SHP77 (cell line): Measurements from ENCODE around the gene PLA2R1.

Source experiments
- DNase-seq, 2 experiments: peaks; one replicate each; lab custom pipeline; 2025; lab: John Stamatoyannopoulos, UW

Gene PLA2R1

DNA sequence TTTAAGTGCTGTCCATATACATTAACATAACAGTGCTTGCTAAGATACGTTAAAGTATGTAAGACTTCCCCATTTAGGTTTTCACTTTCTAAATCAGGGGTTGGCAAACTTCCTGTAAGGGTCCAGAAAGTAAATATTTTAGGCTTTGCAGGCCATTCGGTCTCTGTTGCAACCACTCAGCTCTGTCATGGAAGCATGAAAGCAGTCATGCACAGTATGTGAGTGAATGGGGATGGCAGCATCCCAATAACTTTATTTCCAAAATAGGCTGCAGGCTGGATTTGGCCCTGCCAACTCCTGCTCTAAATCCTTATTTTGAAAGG, 128.7 kb downstream of the PLA2R1 start:
- DNase-seq, result no peak

DNA sequence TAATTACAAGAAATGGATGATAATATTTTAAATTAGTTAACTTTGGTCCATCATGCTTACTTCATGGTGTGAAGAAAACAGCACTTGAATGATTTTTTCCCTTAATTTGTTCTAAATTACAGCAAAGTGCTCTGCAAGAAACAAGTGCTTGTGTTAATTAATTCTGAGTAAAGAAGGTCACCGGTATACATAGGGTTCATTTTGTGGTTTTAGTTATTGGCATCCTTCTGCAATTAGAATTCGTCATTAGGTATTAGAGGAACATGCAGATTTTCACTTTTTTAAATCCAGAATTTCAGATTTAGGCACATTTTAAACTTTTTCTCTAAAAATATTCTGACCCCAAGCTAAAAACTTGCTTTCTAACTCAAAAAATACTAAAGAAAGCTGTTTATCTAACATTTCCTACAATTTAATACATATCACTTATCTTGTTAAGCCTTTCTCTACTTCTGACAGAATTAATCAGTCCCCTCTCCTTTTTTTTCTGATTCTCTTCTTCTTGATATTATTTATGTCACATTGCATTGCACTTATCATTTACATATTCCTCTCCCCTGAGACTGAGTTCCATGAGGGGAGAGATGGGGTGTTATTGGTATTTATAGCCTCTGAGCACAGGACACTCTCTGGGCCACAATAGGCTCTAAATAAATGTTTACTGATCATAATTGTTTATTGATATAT, 129.2 kb downstream of the PLA2R1 start:
- DNase-seq, result no peak

DNA sequence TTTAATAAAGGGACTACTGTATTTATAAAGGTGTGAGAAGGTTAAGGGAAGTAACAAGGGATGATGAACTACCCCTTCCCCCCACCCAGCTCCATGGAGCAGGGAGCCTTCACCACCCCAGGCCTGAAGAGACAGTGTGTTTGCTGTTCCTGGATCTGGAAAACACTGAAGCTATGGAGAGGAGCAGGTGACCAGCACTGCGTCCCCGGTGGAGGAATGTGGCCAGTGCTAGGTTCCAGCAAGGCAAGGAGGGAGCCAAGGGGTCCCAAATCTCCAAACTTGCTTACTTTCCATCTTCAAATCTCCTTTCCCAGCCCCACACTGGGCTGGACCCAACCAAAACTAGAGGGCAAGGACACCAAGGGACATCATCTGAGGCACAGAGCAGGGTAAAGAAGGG, 135.7 kb downstream of the PLA2R1 start:
- DNase-seq, result no peak

DNA sequence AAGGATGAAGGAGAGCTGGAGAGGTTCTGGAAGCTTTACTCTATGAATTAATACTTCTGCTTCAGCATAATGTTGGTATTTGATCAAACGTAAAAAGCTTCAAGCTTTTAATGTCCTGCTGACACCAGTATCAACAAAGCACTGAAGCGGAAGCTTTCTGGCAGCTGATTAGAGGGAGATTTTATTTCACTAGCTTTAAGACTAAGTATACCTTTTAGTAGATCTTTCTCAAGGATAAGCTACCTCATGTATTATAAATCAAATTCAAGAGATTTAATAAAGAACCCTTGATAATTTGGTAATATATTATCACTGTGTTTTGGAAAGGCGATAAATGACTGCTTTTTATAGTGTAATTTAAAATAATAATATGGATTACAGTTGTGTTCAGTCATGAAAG, 136.4 kb downstream of the PLA2R1 start:
- no peak for DNase-seq

DNA sequence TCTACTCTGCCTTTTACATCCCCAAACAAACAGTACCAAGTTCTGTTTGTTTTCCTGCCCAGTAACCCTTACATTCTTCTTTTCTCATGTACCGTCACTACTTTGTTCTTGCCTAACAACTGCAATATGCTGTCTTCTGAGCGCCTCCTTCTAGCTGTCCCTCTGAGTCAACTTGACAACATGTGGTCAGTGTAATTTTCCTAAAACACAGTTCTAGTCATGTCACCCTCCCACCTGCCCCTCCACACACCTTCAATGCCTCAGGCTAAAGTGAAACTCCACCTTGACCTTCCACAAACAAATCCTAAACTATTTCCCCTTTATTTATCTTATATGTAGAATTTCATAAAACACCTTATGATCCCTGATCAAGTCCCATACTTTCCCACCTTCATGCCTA, 139.9 kb downstream of the PLA2R1 start:
- DNase-seq, result no peak

DNA sequence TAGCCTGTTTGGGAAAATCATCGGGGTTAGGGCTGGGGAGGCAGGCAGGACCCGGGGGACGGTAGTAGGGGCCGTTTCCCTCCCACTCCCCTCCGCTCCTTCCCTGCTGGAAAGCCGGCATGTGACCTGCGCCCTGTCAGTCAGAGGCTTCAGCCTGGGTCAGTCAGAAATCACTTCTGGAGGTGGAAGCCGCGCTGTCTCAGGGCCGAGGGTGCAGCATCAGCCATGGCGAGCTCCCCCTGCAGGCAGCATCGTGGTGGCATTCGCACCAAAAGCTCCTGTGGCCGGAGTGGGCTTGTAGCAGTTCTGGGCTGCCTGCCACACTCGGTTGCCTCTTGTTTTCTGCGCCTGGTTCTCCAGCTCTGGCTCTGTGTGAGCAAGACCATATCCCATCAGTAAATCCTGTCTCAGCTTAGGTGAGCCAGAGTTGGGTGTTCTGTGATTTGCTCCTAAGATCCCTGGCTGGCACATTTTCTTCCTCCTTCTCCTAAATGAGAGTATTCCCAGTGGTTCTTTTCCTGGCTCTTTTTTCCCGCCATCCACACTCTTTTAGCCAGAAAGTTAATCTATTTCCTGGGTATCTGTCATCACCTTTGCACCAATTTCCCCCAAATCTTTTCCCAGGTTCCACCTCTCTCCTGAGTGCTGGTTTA, 140.5 kb downstream of the PLA2R1 start:
- DNase-seq, result peak; percentile 1 to 44

DNA sequence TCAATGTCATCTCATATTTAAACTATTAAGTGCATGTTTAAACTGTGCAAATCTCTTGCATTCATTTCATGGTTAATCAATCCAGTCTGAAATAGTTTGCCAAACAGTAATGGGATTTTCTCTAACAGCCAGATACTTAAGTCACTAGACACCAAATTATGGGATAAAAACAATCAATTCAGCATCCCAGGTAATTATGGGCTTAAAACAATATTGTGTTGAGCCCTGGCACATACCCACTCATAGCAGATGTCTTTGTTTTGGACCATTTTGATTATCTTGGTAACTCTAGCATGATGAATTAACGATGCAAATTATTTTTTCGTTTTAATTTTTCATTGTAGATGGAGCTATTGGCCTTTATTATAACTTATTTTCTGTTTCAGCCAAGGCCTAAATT, 145.9 kb downstream of the PLA2R1 start:
- no peak for DNase-seq

DNA sequence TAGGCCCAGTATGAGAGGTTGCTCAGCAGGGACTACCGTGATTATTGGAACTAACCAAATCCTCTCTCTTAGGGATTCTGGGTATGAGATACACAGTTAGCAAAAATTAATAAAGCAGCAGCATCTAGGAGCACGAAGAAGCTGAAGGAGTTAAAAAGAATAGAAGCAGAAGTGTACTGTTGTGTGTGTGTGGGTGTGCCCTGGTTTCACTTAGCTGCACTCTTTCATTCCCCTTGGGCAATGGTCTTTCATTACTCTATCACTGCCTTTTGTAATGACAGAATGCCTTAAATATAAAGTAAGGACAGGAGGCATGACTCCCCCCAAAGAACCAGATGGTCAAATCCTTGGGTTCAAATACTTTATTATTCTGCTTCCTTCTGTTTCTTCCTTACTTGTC, 148.5 kb downstream of the PLA2R1 start:
- no peak for DNase-seq

DNA sequence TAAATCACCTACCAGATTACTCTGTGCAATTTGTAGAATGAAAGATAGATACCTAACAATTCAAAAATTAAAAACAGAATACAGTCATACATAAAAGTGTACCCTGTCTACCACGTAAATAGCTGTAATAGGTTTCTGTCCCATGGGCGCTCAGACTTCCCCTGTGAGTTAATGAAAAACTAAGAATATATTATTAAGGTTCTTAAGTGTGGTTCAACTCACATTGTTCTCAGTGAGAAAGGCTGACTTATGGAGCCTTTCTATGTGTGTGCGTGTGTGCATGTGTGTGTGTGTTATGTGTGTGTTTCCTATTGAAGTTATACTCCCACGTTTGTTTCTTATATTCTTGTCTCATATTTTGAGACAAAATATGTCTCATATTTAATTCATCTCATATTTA, 149.8 kb downstream of the PLA2R1 start:
- no peak for DNase-seq

DNA sequence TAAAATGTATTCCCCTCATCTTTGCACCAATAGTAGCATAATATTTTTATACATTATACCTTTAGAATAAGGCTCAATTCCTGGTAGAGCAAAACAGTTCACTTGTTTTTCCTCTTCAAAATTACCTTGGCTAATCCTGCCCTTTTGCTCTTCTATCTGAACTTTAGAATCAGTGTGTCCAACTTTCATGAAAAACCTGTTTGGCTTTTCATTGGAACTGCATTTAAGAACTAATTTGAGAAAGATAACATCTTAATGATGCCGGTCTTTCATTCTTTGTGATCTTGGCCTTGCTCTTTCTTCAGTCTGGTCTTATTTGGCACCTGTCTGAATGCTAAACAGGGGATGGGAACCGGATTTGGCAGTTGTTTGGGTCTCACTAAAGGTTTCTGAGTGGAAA, 151.5 kb downstream of the PLA2R1 start:
- no peak for DNase-seq

DNA sequence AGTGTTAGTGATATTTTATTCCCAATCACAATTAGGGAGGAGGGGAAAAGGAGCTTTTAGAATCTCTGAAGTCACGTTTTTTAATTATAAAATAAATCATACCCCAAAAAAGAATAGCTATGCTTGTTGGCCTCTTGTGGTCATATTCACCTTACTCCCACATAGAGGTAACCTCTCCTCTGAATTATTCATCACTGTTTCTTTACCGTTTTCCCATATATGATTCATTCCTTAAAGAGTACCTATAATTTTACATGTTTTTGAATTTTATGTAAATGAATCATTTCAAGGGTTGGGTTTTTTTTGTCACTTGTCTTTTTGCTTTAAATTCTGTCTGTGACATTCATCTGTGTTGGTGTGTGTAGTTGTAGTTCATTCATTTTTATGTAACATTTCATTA, 153.8 kb downstream of the PLA2R1 start:
- DNase-seq, result no peak

DNA sequence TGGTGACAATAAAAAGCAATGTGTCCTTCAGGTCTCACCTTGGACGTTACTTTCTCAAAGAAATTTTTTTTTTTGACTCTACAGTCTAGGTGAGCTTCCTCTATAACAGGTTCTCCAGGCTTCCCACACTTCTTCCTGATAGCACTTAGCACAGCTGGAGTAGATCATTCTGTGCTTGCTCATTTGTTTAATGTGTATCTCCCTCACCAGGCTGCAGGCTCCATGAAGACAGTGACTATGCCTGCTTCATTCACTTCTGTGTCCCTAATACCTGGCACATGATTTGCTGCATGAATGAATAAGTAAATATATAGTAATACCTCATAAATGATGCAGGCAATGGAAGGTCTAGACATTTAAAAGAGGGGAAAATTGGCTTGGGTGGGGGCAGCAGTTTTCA, 154.5 kb downstream of the PLA2R1 start:
- DNase-seq, result no peak

DNA sequence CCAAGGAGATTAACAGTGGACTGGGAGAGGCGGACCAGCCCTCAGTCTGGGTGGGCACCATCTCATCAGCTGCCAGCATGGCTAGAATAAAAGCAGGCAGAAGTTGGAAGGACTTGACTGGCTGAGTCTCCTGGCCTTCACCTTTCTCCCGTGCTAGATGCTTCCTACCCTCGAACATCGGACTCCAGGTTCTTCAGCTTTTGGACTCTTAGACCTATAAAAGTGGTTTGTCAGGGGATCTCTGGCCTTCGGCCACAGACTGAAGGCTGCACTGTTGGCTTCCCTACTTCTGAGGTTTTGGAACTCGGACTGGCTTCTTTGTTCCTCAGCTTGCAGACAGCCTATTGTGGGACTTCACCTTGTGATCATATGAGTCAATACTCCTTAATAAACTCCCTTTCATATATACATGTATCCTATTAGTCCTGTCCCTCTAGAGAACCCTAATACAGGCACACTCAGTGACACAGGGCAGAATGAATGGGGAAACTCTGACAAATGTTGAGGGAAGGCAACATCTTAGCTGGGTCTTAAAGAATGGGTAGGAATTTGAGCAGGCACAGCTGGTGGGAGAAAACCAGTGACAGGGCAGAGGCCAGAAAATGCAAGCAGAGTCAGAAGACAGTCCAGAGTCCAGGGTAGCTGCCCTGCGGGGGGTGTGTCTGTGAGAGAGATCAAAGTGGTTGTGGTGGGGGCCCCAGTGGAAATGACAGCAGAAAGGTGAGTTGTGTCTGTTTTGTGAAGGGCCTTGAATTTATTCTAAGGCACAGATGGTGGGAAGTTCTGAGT, 156.3 kb downstream of the PLA2R1 start:
- DNase-seq, result no peak

DNA sequence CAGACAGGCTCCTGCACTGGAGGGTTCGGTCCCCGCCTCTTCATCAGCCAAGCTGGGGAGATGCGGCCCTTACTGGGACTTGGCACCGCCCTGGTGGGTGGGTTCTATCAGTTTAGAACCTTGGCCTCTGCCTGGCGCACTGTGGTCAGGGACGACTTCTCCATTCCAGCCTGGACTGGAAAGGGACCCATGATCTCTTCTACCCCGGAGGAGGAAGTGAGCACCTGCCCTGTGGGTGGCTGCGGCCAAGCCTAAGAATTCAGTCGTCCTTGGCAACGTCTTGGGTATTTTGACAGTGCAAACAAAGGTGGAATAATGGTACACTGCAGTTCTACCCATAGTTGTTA, 157.5 kb downstream of the PLA2R1 start:
- DNase-seq, result no peak

DNA sequence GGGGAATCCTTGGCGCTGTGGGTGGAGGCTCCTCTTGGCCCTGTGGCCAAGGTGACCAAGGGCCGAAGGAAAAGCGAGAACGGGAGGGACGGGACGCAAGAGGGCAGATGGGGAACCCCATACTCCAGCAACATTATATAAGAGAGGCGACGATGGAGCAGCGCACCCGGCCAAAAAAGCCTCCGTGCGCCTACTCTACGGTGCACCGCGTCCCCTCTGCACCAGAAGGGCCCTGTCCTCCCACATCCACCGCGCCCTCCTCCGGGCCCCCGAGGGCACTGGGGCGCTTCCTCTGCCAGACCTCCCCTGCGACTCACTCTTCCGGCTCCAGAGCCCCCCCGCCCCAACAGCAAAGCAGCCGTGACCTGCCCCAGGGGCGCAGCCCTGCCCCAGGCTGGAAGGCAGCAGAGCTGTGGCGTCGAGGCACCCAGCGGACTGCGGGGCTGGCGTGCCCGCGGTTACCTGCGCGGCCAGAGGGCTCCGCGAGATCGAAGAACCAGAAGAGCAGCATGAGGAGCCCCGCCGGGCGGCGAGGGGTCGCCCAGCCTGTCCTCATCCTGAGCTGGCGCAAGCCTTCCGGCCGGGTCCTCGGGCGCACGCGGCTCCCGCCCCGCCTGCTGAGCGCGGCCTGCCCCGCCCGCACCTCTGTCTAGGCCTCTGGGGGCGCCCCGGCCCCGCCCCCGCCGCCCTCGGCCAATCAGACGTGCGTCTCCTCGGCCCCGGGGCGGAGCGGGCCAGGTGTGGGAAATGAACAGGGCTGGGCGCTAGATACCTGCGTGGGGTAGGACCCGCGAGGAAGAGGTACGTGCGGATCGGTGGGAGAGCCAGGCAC, 158.1 kb downstream of the PLA2R1 start, which contains the start of gene LY75:
LY75 (minus strand) TSS at position 630 of the 832 bp plus-strand sequence.
- DNase-seq, result no peak

DNA sequence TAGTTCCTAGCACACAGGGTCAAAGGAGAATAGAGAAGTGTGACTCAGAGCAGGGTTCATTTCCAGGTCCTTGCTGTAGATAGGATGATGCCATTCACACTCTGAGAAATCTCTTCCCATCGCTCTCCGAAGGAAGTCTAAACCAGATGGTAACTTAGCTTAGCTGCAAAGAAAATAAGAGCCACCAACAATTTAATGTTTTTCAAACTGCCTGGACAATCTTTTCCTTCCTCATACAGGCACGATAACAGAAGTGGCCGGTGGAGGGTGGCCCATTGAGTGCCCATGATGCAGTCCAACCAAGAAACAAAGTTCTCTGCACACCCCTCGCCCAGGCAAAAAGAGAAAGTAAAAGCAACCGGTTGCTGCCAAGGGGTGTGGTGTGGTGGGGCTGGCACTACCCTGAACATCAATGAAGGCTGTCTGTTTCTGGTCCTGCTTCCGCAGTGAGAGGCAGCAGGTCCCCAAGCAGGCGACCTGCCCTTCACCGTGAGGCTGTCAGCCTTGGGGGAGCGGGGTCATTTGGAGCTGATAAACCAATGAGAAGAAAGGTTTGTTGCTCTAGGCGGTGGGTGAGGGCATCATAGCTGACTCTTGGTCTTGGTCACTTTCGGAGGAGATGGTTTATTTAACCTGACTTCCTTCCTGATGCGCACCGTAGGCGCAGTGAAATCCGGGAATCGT, 158.8 kb downstream of the PLA2R1 start:
- no peak for DNase-seq

DNA sequence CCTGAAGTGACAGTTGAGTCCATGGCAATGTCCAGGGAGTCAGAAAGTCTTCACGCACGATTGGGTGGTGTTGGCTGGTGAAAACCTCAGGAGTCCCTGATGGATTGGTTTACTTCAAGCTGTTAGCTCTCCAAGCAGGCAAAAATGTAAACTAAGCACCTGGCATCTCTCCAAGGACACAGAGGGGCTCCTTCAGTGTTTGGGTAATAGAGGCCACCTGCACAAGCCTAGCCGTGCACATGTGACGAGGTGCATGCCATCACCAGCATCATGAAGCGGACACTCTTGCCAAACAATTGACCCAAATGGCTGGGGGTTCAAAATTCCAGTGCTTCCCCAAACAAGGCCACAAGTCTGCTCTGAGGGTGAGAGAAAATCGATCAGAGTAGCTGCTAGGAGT, 159.7 kb downstream of the PLA2R1 start:
- peak in 1 of 2 experiments; percentile 3 for DNase-seq

DNA sequence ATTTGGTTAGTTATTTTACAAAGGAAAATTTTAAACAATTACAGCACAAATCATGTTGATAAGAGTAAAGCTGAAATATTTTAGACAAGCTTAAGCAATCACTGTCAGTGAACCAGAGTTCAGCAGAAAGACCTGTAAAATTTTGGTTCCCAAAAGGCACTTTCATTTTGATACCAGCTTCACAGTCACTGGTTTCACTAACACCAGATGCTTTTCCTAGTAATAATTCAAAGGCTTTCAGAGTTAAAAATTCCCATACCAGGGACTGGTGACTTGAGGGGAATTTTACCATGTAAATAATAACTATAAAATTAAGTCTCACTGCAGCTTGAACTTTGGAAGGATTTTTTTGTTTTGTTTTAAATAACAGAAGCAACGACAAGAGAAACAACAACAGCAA, 162.1 kb downstream of the PLA2R1 start:
- no peak for DNase-seq

DNA sequence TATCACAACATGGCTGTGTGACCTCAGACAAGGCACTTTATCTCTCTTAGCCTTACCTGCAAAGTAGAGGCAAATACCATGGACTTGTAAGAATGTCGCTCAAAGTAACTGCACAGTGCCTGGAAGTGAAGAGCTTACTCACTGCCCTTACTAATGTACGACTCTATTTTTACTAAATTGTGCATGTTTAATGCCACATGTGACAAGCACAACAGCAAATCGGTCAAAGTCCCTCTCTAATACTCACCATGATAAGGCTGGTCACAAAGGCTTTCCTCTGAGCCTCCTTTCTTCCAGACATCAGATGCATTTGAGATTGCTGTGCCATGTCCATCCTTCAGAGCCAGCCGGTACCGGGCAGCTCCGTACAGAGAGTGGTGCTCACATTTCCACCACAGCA, 164.0 kb downstream of the PLA2R1 start:
- DNase-seq, result no peak

DNA sequence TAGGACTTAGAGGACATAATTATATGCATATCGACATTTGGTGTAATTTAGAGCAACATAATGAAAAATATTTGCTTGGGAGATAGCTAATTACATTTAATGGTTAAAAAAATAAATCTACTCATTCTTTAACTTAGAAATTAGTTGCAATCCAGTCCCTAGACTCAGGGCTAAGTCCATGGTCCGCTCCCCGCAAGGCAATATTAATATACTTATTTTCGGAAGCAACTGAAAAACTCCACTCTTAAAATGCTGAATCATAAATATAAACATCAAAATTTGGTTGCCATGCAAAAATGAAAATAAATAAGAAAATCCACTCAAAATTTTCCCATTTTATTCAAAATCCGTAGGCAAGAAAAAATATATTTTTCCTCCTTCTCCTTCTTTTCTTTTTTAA, 164.7 kb downstream of the PLA2R1 start:
- DNase-seq, result no peak

DNA sequence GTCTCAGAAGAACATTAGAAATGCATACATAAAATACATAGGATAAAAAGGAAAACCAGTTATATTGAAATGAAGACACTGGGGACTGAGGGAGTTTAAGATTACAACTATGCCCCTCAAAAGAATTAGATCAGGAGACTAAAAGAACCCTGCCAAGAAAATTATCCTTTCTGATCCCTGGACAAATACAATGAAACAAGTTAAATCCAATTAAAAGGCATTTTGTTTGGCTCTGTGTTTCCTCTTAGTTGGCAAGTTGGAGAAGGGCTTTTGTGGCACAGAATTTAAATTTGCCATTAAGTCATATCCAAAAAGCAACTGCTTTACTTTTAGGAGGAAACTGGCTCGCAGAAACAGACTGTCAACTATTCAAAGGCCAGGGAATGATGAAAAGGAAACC, 165.3 kb downstream of the PLA2R1 start:
- no peak for DNase-seq
